CD14-positive monocyte (primary cell): Measurements from ENCODE around the gene GRIN2A. TPM values are rescaled to one million over a fixed set of nuclear protein-coding genes. Genes with fewer than 3 reads are reported as not detected.

ENCODE experiments used
- DNase-seq, 3 donors: peaks; one replicate each; pipeline ENCODE4 v3.0.0-alpha.2; 2011 to 2022
- H2AFZ ChIP-seq: 2 replicates; pipeline ENCODE4 v1.6.0; 2012; ENCODE audit warnings: mild to moderate bottlenecking, low read depth, low read length, inconsistent platforms; ENCODE audit not compliant: insufficient read depth, poor library complexity, severe bottlenecking
- H3K27ac ChIP-seq, 2 donors: 1 replicate in 1 of 2; 2 replicates in 1 of 2; pipeline ENCODE4 v1.5.1; 2012 to 2013; ENCODE audit warnings: low read length in 2 of 2, control low read depth in 1 of 2, inconsistent platforms in 1 of 2, low read depth in 1 of 2, mild to moderate bottlenecking in 1 of 2
- H3K27me3 ChIP-seq, 2 donors: one replicate each; pipeline versions ENCODE4 v1.6.0 to v1.6.1; 2011 to 2013; ENCODE audit warnings: low read length in 2 of 2; ENCODE audit not compliant: control insufficient read depth in 2 of 2, insufficient read depth in 2 of 2
- H3K36me3 ChIP-seq, 2 donors: replicated peaks in 1 of 2; 1 replicate in 1 of 2; 2 replicates in 1 of 2; pipeline versions ENCODE4 v1.5.1 to v1.6.1; 2012 to 2013; ENCODE audit warnings: low read length in 2 of 2, control low read depth in 1 of 2, inconsistent platforms in 1 of 2, mild to moderate bottlenecking in 1 of 2; ENCODE audit not compliant: insufficient read depth in 2 of 2, control insufficient read depth in 1 of 2
- H3K4me1 ChIP-seq, 2 donors: 1 replicate in 1 of 2; 2 replicates in 1 of 2; pipeline versions ENCODE4 v1.5.1 to v1.6.1; 2012 to 2013; ENCODE audit warnings: low read length in 2 of 2, control low read depth in 1 of 2, inconsistent platforms in 1 of 2, mild to moderate bottlenecking in 1 of 2, moderate library complexity in 1 of 2; ENCODE audit not compliant: insufficient read depth in 2 of 2, control insufficient read depth in 1 of 2
- H3K4me2 ChIP-seq: replicated peaks from 2 replicates; pipeline ENCODE3; 2012; ENCODE audit warnings: low read length, moderate library complexity, mild to moderate bottlenecking; ENCODE audit not compliant: poor library complexity, severe bottlenecking; ENCODE audit errors: extremely low read depth
- H3K4me3 ChIP-seq, 3 experiments: fragments of 200-600 bp in 1 of 3; sonication (generic) in 1 of 3; replicated peaks in 1 of 3; 1 replicate in 2 of 3; 2 replicates in 1 of 3; pipeline ENCODE4 v1.5.1; 2011 to 2013; ENCODE audit warnings: low read length in 3 of 3, mild to moderate bottlenecking in 3 of 3, control low read depth in 2 of 3, low read depth in 2 of 3, inconsistent platforms in 1 of 3, moderate library complexity in 1 of 3
- H3K79me2 ChIP-seq: 2 replicates; pipeline ENCODE4 v1.6.0; 2012; ENCODE audit warnings: mild to moderate bottlenecking, control low read depth, inconsistent platforms, low read length, moderate library complexity; ENCODE audit not compliant: insufficient read depth
- H3K9ac ChIP-seq: 2 replicates; pipeline ENCODE4 v1.6.0; 2017; ENCODE audit warnings: low read length, mild to moderate bottlenecking; ENCODE audit not compliant: insufficient read depth, poor library complexity, severe bottlenecking
- H3K9me3 ChIP-seq, 2 donors: replicated peaks in 1 of 2; 1 replicate in 1 of 2; 2 replicates in 1 of 2; pipeline versions ENCODE4 v1.5.1 to v1.6.1; 2012 to 2013; ENCODE audit warnings: low read length in 2 of 2, control low read depth in 1 of 2; ENCODE audit not compliant: control insufficient read depth in 1 of 2, insufficient read depth in 1 of 2
- H4K20me1 ChIP-seq: 2 replicates; pipeline ENCODE4 v1.6.0; 2012; ENCODE audit warnings: mild to moderate bottlenecking, low read length, control low read depth, moderate library complexity; ENCODE audit not compliant: insufficient read depth
- H3K27ac Mint-ChIP-seq, 7 donors: one replicate each; pipeline ENCODE4 v1.8.0; 2020; ENCODE audit warnings: mild to moderate bottlenecking in 7 of 7, mixed read lengths in 7 of 7, moderate library complexity in 6 of 7, inconsistent platforms in 2 of 7
- H3K27me3 Mint-ChIP-seq, 3 donors: one replicate each; pipeline ENCODE4 v1.8.0; 2021 to 2022; ENCODE audit warnings: low read depth in 3 of 3, mild to moderate bottlenecking in 3 of 3, mixed read lengths in 3 of 3, moderate library complexity in 3 of 3, inconsistent platforms in 1 of 3
- H3K36me3 Mint-ChIP-seq, 2 donors: one replicate each; pipeline ENCODE4 v1.8.0; 2020; ENCODE audit warnings: mixed read lengths in 2 of 2, inconsistent platforms in 1 of 2, mild to moderate bottlenecking in 1 of 2
- H3K4me1 Mint-ChIP-seq: one replicate; pipeline ENCODE4 v1.8.0; 2020; ENCODE audit warnings: mild to moderate bottlenecking, mixed read lengths
- H3K4me3 Mint-ChIP-seq, 2 donors: one replicate each; pipeline ENCODE4 v1.8.0; 2020; ENCODE audit warnings: mild to moderate bottlenecking in 2 of 2, mixed read lengths in 2 of 2, moderate library complexity in 1 of 2
- H3K9me3 Mint-ChIP-seq, 7 donors: one replicate each; pipeline ENCODE4 v1.8.0; 2020 to 2022; ENCODE audit warnings: mixed read lengths in 7 of 7, mild to moderate bottlenecking in 6 of 7, moderate library complexity in 6 of 7, inconsistent platforms in 2 of 7
- CTCF ChIP-seq: fragments of 200-600 bp; IDR thresholded peaks from one replicate; pipeline ENCODE4 v1.8.0; 2022; ENCODE audit warnings: antibody characterized with exemption, mild to moderate bottlenecking
- WGBS: methylation state at CpG from one replicate; pipeline ENCODE4 v1.1.5; 2013; ENCODE audit warnings: missing lambda C conversion rate; ENCODE audit not compliant: insufficient coverage; 5-methylcytosine and 5-hydroxymethylcytosine counted together
- intact Hi-C, 2 donors: fragments of 100-400 bp; cut with micrococcal nuclease; formaldehyde crosslinking; loops; one replicate each; pipeline versions ENCODE4 v1.15.0 to v1.15.1; 2023
- polyA plus RNA-seq, 3 donors: library from polyadenylated mRNA; depleted of rRNA in 1 of 3; unstranded in 2 of 3; stranded (reverse) in 1 of 3; fragments of 300-500 nt in 2 of 3; fragments of >200 nt in 1 of 3; fragmentation: Illumina TruSeq in 2 of 3; gene quantifications; 1 replicate in 2 of 3; 2 replicates in 1 of 3; pipeline ENCODE4 v1.2.3, GENCODE V29; 2012 to 2021

Gene GRIN2A
- polyA plus RNA-seq, 3 donors, result not detected

- Histone ChIP-seq H4K20me1 (no peaks in the 10 kb centered on the region), H3K4me3 (no peak overlapping the region), H3K27ac (no peak overlapping the region), H3K79me2 (no peaks in the 10 kb centered on the region), H3K27me3 (no peaks in the 10 kb centered on the region), H3K4me2 (no peak overlapping the region), H3K9ac (no peak overlapping the region), H3K9me3 (peaks cover 0 to 2% of the 10 kb centered on the region in 2 donors), H3K36me3 (no peaks in the 10 kb centered on the region), H3K4me1 (no peaks in the 10 kb centered on the region), H2AFZ (no peak overlapping the region)
- Mint-ChIP-seq H3K27ac (peak overlapping the region in 1 of 7 donors; percentile 46), H3K4me3 (no peak overlapping the region), H3K27me3 (peaks cover 3 to 4% (median 3%) of the 10 kb centered on the region in 3 donors), H3K9me3 (peaks cover 0 to 5% (median under 1%) of the 10 kb centered on the region in 7 donors), H3K36me3 (no peaks in the 10 kb centered on the region), H3K4me1 (no peaks in the 10 kb centered on the region)
- intact Hi-C loops, result no loop called here
- 83% methylated on average over 4 of the region's 9 CpGs for WGBS
- no peak for DNase-seq
- TF ChIP-seq CTCF, result no peak
Observed at GRCh38 chr16:10226141-10226986, 44.1 kb upstream of the GRIN2A start.

DNA sequence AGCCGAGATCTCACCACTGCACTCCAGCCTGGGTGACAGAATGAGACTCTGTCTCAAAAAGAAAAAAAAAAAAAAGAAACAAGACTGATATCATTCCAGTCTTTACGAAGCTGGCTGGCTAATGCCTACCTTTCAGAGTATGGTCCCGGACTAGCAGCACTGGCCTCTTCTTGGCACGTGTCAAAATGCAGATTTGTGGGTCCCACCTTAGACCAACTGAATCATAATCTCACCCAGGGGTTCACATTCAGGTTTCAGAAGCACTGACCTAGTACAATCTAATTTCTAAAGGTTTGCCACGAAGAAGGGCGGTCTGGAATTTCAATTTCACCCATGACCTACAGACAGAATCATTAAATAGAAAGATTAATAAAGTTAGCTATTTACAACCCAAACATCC lies 43.4 kb upstream of the GRIN2A start:
- no peaks in the 10 kb centered on the region for H3K36me3 Mint-ChIP-seq
- Histone ChIP-seq H3K27ac (no peak overlapping the region), H3K9me3 (no peaks in the 10 kb centered on the region), H2AFZ (no peak overlapping the region), H3K4me2 (no peak overlapping the region), H3K79me2 (no peaks in the 10 kb centered on the region), H3K9ac (no peak overlapping the region), H3K36me3 (no peaks in the 10 kb centered on the region), H4K20me1 (no peaks in the 10 kb centered on the region), H3K27me3 (no peaks in the 10 kb centered on the region), H3K4me1 (no peaks in the 10 kb centered on the region), H3K4me3 (no peak overlapping the region)
- H3K4me3 Mint-ChIP-seq, result no peak overlapping the region
- intact Hi-C loops, result no loop called here
- H3K4me1 Mint-ChIP-seq, result no peaks in the 10 kb centered on the region
- H3K27ac Mint-ChIP-seq, result no peak overlapping the region
- WGBS, result 80% methylated on average over 3 of the region's 6 CpGs
- H3K9me3 Mint-ChIP-seq, result peaks cover 0 to 2% (median 0%) of the 10 kb centered on the region in 7 donors
- no peak for DNase-seq
- H3K27me3 Mint-ChIP-seq, result peaks cover 2 to 4% (median 3%) of the 10 kb centered on the region in 3 donors
- TF ChIP-seq CTCF, result no peak
